Activated CD8-positive, alpha-beta memory T cell treated with anti-CD3 and anti-CD28 coated beads, Interleukin-2, amount 50 U/mL, for 24 hours (primary cell): ENCODE measurements around the gene ANXA1.
"Not testable (repeated sequence)": the region's sequence is repeated elsewhere in the genome, so short reads cannot be mapped to it uniquely, and the experiment has no call there.

Experiments used
- DNase-seq: peaks from one replicate; pipeline ENCODE4 v3.0.0-alpha.2; 2020; ENCODE audit errors: extremely low read depth

Gene ANXA1

DNA sequence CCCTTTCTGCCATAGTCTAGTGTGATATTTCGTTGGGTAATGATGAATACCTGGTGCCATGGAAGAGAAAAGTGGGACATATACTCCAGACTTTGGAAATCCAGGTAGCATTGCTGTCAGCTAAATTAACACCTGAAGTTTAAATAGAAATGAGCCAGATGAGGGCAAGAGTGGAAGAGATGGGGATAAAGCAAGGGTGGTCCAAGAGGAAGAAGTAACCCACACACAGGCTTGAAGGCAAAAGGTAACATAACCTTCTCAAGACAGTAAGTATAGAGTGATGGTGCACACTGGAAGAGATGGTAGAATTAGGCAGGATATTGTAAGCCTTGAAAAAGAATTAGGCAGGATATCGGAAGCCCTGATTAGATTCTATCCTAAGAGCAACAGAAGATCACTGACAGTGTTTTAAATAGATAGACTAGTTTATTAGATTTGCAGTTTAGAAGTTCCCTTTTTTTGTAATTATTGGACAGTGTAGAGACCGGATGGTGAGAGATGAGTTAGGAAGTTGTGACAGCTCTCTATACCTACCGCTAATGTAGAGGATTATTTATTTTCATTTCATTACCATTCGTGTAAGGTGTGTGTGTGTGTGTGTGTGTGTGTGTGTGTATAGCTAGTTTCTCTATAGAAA lies 16.8 kb downstream of the ANXA1 start:
- DNase-seq, result no peak

DNA sequence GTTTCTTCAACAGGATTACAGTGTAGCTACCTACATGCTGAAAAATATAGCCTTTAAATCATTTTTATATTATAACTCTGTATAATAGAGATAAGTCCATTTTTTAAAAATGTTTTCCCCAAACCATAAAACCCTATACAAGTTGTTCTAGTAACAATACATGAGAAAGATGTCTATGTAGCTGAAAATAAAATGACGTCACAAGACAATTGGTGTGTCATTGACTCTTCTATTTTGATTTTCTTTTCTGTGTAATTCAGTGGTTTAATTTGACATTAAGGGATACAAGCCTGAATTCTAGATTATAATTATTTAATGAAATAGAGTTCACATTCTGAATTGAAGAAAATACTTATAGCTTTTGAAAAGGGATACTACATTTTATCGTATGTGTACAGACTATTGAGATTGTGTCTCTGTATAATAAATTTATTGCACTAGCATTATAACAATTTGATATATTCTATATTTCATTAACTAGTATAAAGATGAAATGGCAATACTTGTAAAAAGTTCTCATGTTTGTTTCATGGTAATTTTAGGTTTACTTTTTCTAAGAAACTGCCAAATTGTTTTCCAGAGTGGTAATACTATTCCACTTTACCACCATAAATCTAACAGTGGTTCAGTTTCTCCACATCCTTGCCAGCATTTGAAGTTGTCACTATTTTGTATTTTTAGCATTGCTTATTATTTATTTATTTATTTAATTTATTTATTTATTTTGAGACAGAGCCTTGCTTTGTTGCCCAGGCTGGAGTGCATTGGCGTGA lies 18.7 kb downstream of the ANXA1 start:
- no peak for DNase-seq

DNA sequence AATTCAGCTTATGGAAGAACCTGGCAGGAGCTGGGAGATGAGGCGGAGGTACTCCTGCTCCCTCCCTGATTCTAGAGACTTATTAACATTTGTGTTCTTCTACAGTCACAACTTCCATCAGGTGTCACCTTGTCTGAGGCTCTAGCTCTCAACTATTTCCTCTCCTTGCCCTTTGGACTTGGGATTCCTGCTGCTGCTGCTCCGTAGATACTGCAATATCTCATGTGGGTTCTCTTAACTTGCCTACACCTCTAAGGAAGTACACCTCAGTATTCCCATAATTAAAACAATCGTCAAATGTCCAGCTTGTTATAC lies 21.2 kb downstream of the ANXA1 start:
- DNase-seq, result no peak

DNA sequence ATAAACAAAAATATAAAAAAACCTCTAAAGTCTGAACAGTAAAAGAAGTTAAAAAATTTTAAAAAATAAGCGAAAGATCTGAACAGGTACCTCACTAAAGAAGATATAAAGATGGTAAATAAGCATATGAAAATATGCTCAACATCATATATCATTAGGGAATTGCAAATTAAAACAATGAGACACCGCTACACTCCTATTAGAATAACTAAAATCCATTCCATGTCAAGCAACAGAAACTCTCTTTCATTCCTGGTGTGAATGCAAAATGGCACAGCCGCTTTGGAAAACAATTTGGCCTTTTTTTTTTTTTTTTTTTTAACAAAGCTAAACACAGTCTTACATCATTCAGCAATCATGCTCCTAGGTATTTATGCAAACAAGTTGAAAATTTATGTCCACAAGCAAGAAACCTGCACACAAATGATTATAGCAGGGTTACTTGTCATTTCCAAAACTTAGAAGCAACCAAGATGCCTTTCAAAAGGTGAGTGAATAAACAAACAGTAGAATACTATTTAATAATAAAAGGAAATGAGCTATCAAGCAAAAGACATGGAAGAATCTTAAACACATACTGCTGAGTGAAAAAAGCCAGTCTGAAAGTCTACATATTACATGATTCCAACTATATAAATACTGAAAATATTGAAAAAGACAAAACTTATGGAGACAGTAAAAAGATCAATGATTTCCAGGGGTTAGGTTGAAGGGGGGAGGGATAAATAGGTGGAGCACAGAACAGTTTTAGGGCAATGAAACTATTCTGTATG lies 22.1 kb downstream of the ANXA1 start:
- DNase-seq, result no peak

DNA sequence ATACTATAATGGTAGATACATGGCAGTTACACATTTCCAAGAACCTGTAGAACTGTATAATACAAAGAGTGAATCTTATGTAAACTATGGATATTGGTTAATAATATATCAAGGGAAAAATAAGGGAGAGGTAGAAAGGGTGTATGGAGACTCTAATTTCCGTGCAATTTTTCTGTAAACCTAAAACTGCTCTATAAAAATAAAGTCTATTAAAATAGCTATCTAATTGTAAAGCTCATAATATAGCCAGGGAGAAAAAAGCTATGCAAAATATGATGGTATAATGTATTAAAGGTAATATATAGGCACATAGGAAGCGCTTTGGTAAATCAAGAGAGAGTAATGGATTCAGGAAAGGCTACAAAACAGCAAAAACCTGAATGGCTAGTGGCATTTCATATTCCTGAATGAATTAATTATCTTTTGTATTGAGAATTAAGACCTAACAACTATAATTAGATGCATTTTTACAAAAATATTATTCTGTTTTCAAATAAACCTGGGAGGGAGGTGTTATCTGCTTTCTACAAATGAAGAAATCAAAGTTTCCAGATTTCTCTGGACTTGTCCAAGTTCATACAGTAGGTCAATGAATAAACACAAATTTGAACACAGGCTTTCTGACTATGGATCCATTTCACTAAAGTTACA lies 22.8 kb downstream of the ANXA1 start:
- no peak for DNase-seq

DNA sequence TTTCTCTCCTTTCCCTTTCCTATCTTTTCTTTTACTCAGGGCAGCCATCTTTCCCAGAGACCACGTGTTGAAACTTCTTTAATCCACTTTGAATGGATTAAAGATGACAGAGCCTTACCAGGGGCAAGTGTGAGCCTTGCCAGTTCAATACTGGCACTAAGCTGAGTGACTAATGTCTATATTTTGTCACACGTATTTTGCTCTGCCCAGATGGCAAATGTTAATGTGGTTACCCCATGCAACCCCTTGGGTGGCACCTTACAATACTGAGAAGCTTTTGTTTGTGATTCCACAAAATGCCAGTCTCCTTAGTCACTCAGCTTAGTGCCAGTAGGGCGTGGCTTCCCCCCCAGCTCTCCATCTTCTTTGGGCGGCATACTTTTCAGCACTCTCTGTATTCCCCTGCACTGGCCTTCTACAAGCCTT lies 24.8 kb downstream of the ANXA1 start:
- no peak for DNase-seq

DNA sequence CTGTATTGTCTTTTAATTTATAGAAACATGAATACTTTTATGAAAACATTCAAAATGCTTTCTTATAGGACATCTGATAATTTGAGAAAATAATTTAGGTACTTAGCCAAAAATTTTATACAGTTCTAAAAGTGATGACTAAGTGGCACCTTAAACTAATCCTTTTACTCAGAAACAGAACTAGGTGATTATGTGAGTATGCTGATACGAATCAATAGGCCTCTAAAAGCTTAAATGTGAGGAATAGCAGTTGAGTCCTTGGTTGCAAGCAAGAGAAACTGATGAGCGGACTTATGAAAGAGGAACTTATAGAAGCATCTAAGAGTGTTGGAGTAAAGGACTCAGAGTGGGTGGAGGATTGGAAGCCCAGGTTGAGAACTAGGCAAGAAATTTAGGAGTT lies 26.4 kb downstream of the ANXA1 start:
- DNase-seq, result no peak

DNA sequence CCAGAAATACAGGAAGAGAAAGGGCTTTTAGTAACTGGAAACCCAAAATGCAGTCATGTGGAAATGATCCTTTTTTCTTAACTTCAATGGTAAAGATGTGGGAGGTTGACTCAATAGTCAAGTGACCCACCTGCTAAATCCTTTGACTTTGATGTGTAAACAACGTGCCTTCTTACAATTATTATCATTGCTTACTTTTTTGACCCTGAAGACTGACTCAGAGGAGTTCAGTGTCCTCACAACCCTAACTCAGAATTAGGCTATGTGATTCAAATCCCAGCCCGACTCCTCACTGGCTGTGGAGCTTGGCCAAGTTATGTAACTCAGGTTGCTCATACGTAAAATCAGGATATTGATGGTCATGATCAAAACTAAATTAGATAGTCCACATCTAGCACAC lies 27.9 kb downstream of the ANXA1 start:
- no peak for DNase-seq

DNA sequence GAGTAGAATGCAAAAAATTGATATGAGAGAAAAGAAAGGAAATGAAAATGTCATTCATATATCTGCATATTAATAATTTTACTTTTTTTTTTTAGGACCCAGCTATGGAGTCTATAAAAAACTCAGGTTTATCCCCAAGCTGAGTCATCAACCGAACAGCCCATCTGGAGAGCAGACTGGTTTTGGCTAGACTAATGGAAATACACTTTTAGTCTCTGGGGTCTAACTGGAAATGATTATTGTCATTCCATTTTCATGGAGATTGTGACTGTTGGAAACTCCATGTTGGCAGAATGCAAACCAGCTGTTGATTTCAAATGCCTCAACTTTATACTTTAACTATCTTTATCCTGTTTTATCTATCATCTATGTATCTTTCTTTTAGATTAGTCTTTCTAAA lies 28.7 kb downstream of the ANXA1 start:
- DNase-seq, result no peak

DNA sequence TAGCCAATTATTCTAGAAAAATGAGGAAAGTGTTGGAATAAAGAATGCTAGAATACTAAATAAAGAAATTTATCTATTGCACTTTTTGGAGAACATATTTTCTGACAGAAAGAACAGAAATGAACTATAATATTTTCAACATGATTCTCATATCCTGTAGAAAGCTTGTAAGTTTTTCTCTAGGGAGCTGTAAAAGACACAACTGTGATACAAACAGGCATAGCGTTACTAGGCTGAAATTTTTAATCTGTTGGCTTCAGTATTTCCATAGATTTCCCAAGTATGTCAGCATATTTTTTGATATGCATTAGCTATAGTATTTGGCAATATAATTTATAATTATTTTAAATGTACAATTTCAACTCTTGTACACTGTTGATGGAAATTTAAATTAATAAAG lies 31.3 kb downstream of the ANXA1 start:
- no peak for DNase-seq

DNA sequence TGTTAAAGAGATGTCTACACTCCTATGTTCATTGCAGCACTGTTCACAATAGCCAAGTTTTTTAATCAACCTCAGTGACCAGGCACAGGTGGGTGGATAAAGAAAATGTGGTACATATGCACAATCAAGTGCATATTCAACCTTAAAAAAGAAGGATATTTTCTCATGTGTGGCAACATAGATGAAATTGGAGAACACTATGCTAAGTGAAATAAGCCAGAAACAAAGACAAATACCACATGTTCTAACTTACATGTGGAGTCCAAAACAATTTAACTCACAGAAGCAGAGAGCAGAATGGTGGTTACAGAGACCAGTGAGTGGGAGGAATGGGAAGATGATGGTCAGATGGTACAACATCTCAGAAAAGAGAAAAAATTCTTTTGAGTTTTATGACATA lies 31.8 kb downstream of the ANXA1 start:
- no peak for DNase-seq

DNA sequence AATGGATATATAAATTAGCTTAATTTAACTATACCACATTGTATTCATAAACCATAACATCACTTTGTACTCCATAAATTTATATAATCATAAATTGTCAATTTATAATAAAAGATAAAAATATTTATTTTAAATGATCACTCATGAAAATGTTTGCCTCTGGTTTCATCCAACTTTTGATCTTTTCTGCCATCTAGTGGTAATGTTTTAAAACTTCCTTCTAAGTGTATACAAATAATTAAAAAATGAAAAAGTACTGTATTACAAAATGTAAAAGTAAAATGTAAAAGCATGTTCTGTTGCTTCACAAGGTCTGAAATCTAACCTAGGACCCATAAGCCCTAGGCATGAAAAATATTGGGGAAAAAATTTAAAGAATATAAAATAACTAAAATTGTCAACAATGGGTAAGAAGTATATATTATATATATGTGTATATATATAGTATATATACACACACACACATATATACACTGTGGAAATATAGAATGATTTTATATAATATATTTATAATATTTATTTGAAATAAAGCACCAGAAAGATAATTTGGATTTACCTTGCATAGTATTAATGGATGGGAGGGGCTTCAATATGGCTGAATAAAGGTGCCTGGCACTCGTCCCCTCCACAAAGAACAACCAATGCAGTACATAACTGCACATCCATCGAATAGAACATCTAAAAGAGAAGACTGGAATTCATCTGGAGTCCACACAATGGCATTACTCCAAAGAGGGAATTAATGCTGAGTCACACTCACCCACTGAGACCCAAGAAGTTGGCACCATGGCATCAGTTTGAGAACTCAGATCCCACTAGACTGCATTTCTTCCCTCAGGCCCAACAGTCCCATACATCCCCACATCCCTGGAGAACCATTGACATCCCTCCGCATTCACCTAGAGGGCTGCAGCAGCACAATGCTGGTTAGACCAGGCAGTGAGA lies 32.5 kb downstream of the ANXA1 start:
- no peak for DNase-seq

DNA sequence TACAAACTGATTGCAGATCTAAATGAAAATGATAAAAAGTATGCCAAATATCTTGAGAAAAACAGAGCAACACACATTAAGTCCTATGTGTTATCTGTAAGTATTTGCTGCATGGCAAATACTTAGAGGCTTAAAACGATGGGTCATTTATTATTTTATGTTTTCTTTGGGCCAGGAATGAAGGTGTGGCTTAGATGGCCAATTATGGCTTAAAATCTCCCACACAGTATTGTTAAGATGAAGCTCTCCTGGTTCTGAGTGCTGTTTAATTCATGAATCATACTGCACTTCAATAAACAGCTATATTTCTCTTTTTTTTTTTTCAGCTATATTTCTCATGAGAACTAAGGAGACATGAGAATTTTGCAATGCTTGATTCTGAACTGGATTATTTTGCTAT lies 39.4 kb downstream of the ANXA1 start:
- DNase-seq, result not testable (repeated sequence)

DNA sequence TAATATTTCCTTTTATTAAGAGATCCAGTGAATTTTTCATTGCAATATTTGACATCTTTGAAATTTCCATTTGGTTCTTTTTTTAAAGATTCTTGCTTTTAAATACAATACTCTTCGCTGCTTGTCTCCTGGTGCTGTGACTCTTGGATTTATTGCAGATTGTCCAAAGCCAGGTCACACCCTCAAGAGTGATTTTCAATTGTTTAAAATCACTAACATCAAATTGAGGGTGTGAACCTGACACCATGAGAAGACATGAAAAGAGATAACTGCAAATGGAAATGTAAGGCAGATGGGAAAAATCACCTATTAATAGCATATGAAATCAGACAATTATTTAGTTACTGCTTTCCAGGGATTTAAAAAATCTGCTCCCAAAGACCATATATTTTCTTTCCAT lies 42.6 kb downstream of the ANXA1 start:
- DNase-seq, result no peak

DNA sequence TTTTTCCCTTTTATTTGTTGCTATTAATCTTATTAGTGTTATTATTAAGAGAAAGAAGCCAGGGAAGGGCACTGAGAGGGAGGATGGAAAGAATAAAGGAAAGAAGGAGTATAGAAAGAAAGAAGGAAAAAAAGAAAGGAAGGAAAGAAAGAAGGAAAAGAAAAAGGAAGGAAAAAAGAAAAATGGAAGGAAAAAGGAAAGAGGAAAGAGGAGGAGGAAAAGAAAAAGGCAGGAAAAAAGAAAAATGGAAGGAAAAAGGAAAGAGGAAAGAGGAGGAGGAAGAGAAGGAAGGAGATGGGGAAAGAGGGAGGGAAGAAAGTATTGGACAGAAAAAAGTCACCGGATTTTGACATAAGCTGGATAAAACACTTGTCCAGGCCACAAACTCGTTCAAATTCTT lies 47.8 kb downstream of the ANXA1 start:
- DNase-seq, result no peak

DNA sequence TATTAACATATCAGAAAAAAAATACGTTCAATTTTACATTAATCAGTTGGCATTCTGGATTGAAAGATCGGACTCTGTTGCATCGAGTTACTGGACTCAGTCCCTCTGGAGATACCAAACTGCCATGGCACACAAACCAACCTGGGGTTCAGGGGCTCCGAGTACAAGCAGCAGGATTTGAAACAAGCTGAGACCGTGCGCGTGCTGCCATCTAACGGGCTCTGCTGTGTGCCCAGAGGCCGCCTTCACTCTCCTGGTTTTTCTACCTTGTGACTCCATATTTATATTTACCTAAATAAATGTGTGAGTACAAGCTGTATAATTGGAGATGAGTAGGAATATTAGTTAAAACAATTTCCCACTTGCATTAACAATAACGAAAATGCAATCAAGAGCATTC lies 48.2 kb downstream of the ANXA1 start:
- DNase-seq, result no peak

DNA sequence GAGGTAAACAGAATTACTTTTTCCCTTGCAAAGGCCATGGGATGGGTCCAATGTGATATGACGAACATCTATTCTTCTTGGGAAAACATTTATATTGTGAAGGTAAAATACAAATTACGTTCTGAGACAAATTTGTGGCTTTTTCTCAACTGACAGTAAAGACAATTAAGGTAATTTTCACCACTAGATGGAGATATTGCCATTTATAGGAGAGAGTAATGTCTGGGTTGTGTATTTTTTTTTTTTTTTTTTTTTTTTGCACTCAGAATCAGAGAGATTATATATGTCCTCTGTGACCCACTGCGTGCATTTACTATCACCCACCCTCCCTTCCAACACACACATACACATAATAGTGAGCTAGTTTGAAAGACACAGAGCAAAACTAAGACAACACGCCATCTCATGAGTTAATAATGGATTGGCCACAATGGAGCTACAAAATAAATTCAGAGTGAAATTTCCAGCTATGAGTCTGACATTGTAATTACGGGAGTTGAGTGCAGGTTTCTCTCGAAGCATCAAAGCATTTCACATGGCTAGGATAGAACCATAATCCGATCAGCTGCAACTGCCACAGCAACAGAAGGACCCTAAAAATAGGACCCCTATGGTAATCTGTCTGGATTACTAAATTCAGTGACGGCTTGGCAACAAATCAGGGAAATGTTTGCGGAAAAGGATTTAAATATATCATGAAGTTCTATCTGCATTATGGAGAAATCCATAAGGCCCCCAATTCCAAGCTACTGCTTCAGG lies 49.2 kb downstream of the ANXA1 start:
- DNase-seq, result no peak

DNA sequence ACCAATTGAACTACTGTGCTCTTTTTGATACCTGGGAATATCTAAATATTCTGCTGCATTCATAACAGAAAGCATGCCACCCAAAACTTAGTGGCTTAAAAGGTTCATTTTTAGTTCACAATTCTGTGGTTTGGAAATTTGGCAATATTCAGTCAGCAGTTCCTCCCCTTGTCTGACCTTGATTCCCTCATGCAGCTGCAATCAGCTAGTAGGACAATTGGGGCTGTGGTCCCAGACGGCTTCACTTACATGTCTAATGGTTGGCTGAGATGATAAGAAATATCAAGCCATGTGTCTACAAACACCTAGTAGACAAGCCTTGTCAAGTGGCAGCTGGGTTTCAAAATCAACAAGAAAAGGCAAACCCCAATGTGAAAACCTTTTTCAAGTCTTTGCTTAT lies 51.3 kb downstream of the ANXA1 start:
- DNase-seq, result no peak

DNA sequence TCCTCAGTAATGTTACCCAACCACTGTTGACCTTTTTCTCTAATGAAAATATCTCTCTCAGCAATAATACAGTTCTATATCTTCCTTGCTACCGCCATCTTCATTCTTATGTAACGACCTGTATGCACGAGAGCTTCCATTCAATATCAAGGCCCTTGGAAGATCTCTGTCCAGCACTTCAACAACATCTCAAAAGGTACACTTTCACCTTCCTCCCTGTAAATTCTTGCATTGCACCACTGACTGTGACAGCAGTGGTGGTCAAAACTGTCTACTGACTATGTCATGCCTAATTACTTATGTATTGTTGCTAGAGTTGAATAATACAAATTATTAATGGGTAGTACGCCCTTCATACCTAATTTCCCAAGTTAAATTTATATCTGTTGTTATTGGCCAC lies 53.3 kb downstream of the ANXA1 start:
- no peak for DNase-seq

DNA sequence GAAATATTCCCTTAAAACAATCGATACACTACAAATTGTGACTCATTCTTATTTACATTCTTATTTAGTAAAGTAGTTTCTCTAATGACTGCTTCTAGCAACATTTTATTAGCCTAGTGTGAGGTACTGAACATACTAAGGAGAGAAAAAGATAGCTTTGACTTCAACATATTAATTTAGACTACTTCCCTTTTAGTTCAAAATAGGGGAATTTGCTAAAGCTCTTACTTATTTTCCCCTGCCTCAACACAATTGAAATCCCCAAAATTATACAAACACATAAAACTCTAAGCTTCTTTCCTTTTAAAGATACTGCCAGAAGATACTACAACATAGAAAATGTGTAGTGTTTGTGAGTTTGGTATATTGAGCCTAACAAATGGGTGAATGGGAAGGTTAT lies 55.2 kb downstream of the ANXA1 start:
- no peak for DNase-seq
